ENCODE measurements around the gene PNPO. TPM values are rescaled to one million over a fixed set of nuclear protein-coding genes. Genes with fewer than 3 reads are reported as not detected.
A peak's percentile ranks its signal among the peaks of the same experiment; 100 is the strongest.

PNPO gene
- total and polyA plus RNA-seq, 2 of the 13 experiments (the other 11 are each of a cell fraction or from before 2014, with no cell fraction given): 47.9 to 63.3 TPM

GRCh38 chr17:47948706-47949196 is 7.4 kb downstream of the PNPO start (continued):
- TF ChIP-seq PBX3 (CRISPR knock-in tag; IDR thresholded peaks at IDR 0.05; ENCODE audit: borderline replicate concordance) (no peak), ZNF790 (CRISPR knock-in tag; IDR thresholded peaks at IDR 0.05; ENCODE audit: borderline replicate concordance) (no peak), MAX (IDR thresholded peaks at IDR 0.05) (peak; percentile 86), HOXA3 (CRISPR knock-in tag; IDR thresholded peaks at IDR 0.05) (peak; percentile 36), ZNF292 (CRISPR knock-in tag; IDR thresholded peaks at IDR 0.05; ENCODE audit: borderline replicate concordance, low read depth) (no peak), FIP1L1 (IDR thresholded peaks at IDR 0.05; ENCODE audit: borderline replicate concordance, insufficient read depth, low read depth, low read length) (no peak), RAD21 (CRISPR knock-in tag; IDR thresholded peaks at IDR 0.05) (no peak), ZNF256 (CRISPR knock-in tag; conservative IDR thresholded peaks at IDR 0.05) (no peak; the same call in 1 of the 2 replicates), THAP11 (CRISPR knock-in tag; IDR thresholded peaks at IDR 0.05) (peak; percentile 23; the same call in 1 of the 2 replicates), ZFP62 (CRISPR knock-in tag; IDR thresholded peaks at IDR 0.05) (no peak), CREBL2 (CRISPR knock-in tag; IDR thresholded peaks at IDR 0.05; ENCODE audit: borderline replicate concordance) (no peak), SATB2 (CRISPR knock-in tag; IDR thresholded peaks at IDR 0.05) (no peak), CENPBD1 (CRISPR knock-in tag; IDR thresholded peaks at IDR 0.05; ENCODE audit: borderline replicate concordance, low read depth) (no peak), PTBP1 (IDR thresholded peaks at IDR 0.05; ENCODE audit: low read depth, low read length, poor library complexity, severe bottlenecking) (no peak), RXRB (CRISPR knock-in tag; IDR thresholded peaks at IDR 0.05; ENCODE audit: borderline replicate concordance) (peak; percentile 72), CBFB (CRISPR knock-in tag; IDR thresholded peaks at IDR 0.05) (no peak), SAP130 (CRISPR knock-in tag; IDR thresholded peaks at IDR 0.05; ENCODE audit: low read depth) (peak; percentile 82), THAP8 (CRISPR knock-in tag; IDR thresholded peaks at IDR 0.05; ENCODE audit: borderline replicate concordance) (no peak), ZNF431 (CRISPR knock-in tag; IDR thresholded peaks at IDR 0.05; ENCODE audit: borderline replicate concordance, low read depth) (no peak; the same call in 1 of the 2 replicates), SRY (CRISPR knock-in tag; IDR thresholded peaks at IDR 0.05) (no peak), ZNF281 (CRISPR knock-in tag; IDR thresholded peaks at IDR 0.05; ENCODE audit: borderline replicate concordance) (0 out of 2 replicates have a peak, but pooled peaks have one; percentile 50), GATAD1 (CRISPR knock-in tag; IDR thresholded peaks at IDR 0.05) (peak; percentile 46; the same call in 1 of the 2 replicates), ZNF333 (CRISPR knock-in tag; IDR thresholded peaks at IDR 0.05; ENCODE audit: borderline replicate concordance) (no peak), ZNF749 (CRISPR knock-in tag; IDR thresholded peaks at IDR 0.05; ENCODE audit: borderline replicate concordance) (no peak), ZFP36 (IDR thresholded peaks at IDR 0.05; ENCODE audit: borderline replicate concordance, low read depth, low read length, partially characterized antibody) (no peak)
